A549 (cell line): ENCODE results near the gene FOXC2. TPM values are rescaled to one million over a fixed set of nuclear protein-coding genes. Genes with fewer than 3 reads are reported as not detected.

Experiments used
- ATAC-seq, 2 experiments: fragments of 200-7000 bp in 1 of 2; fragments of >200 bp in 1 of 2; cut with Nextera tagmentation in 1 of 2; cut with Tn5 transposase in 1 of 2; 3 replicates each; pipeline versions ENCODE4 v1.8.0 to v1.9.1; 2018 to 2020; ENCODE audit warnings: mild to moderate bottlenecking in 1 of 2, moderate library complexity in 1 of 2
- CTCF ChIA-PET: fragments of 300-600 bp; sonication (Branson Sonifier 250); formaldehyde crosslinking; extraction: SDS; loops from one replicate; lab custom pipeline; 2021; ENCODE audit warnings: antibody characterized with exemption, inconsistent platforms; lab: Yijun Ruan, JAX
- POLR2A ChIA-PET: fragments of 350-600 bp; formaldehyde crosslinking; extraction: SDS; loops from one replicate; lab custom pipeline; 2021; ENCODE audit warnings: antibody characterized with exemption, inconsistent platforms; lab: Yijun Ruan, JAX
- DNase-seq, 2 experiments: peaks; one replicate each; pipeline versions ENCODE4 v3.0.0 to v3.0.0-alpha.2; 2011 to 2016; ENCODE audit warnings: low read depth in 1 of 2, low spot score in 1 of 2
- FAIRE-seq: peaks from 2 replicates; lab custom pipeline; 2011; peaks lifted over from hg19 to GRCh38; lab: Jason Lieb, UNC
- H3K27ac ChIP-seq, 2 experiments: fragments of >200 bp; sonication (Bioruptor Twin); formaldehyde crosslinking; 3 replicates each; pipeline ENCODE4 v1.5.1; 2016 to 2017
- H3K4me1 ChIP-seq: fragments of >200 bp; sonication (Bioruptor Twin); formaldehyde crosslinking; 3 replicates; pipeline ENCODE4 v1.6.1; 2016
- H3K4me2 ChIP-seq: fragments of >200 bp; sonication (Bioruptor Twin); formaldehyde crosslinking; 3 replicates; pipeline ENCODE4 v1.6.1; 2016
- H3K4me3 ChIP-seq: fragments of >200 bp; sonication (Bioruptor Twin); formaldehyde crosslinking; 3 replicates; pipeline ENCODE4 v1.5.1; 2016
- H3K9me3 ChIP-seq: fragments of >200 bp; sonication (Bioruptor Twin); formaldehyde crosslinking; 3 replicates; pipeline ENCODE4 v1.6.1; 2016
- ATOH8 ChIP-seq: fragments of 250-450 bp; sonication (Bioruptor Pico); IDR thresholded peaks from 2 replicates; pipeline ENCODE4 v1.5.0; 2020; ENCODE audit warnings: low read depth, mild to moderate bottlenecking, moderate library complexity
- BHLHE40 ChIP-seq: IDR thresholded peaks from 2 replicates; pipeline ENCODE4 v1.6.1; 2012; ENCODE audit warnings: low read depth, low read length, inconsistent platforms
- CBX2 ChIP-seq: fragments of 200-600 bp; sonication (generic); IDR thresholded peaks from 2 replicates; pipeline ENCODE4 v1.6.1; 2016; ENCODE audit warnings: low read depth, mild to moderate bottlenecking, borderline replicate concordance
- CBX8 ChIP-seq: fragments of 200-600 bp; sonication (generic); IDR thresholded peaks from 2 replicates; pipeline ENCODE4 v1.6.1; 2016
- CHD4 ChIP-seq: fragments of 200-600 bp; sonication (generic); IDR thresholded peaks from 2 replicates; pipeline ENCODE4 v1.6.1; 2016; ENCODE audit warnings: antibody characterized with exemption, mild to moderate bottlenecking, borderline replicate concordance
- EHMT2 ChIP-seq: fragments of 200-600 bp; sonication (generic); IDR thresholded peaks from 2 replicates; pipeline ENCODE4 v1.6.1; 2016; ENCODE audit warnings: antibody characterized with exemption, low read depth, mild to moderate bottlenecking, moderate library complexity
- ELK1 ChIP-seq: fragments of 150-350 bp; IDR thresholded peaks from 2 replicates; pipeline ENCODE4 v1.6.1; 2014; ENCODE audit warnings: low read depth, mild to moderate bottlenecking, low read length
- ESRRA ChIP-seq: fragments of 150-350 bp; IDR thresholded peaks from 2 replicates; pipeline ENCODE4 v1.6.1; 2014; ENCODE audit warnings: mild to moderate bottlenecking, low read length, borderline replicate concordance
- FOSL2 ChIP-seq, 2 experiments: fragments of 450-650 bp in 1 of 2; fragments of >200 bp in 1 of 2; sonication (Bioruptor Twin) in 1 of 2; formaldehyde crosslinking; IDR thresholded peaks; 2 replicates each; pipeline versions ENCODE4 v1.5.0 to v1.6.1; 2016 to 2020; ENCODE audit warnings: mild to moderate bottlenecking in 1 of 2, moderate library complexity in 1 of 2
- HMGXB4 ChIP-seq: fragments of 250-450 bp; sonication (Bioruptor Pico); IDR thresholded peaks from 2 replicates; pipeline ENCODE4 v1.5.0; 2021; ENCODE audit warnings: mild to moderate bottlenecking, moderate library complexity, borderline replicate concordance
- HOXB13 ChIP-seq: fragments of 250-450 bp; sonication (Bioruptor Pico); IDR thresholded peaks from 2 replicates; pipeline ENCODE4 v1.5.0; 2020; ENCODE audit warnings: low read depth, mild to moderate bottlenecking, moderate library complexity
- JUN ChIP-seq, 2 experiments: fragments of >200 bp; sonication (Bioruptor Twin); formaldehyde crosslinking; IDR thresholded peaks; 2 replicates in 1 of 2; 3 replicates in 1 of 2; pipeline ENCODE4 v1.6.1; 2016 to 2017
- KDM1A ChIP-seq: fragments of 200-600 bp; sonication (generic); IDR thresholded peaks from 2 replicates; pipeline ENCODE4 v1.6.1; 2016; ENCODE audit warnings: low read depth, mild to moderate bottlenecking
- KDM5A ChIP-seq: fragments of 200-600 bp; sonication (generic); IDR thresholded peaks from 2 replicates; pipeline ENCODE4 v1.6.1; 2016; ENCODE audit warnings: antibody characterized with exemption, mild to moderate bottlenecking
- MAX ChIP-seq: IDR thresholded peaks from 2 replicates; pipeline ENCODE4 v1.6.1; 2012
- MAZ ChIP-seq: fragments of 150-350 bp; IDR thresholded peaks from 2 replicates; pipeline ENCODE4 v1.6.1; 2014; ENCODE audit warnings: antibody characterized with exemption, low read depth, low read length, borderline replicate concordance
- MYC ChIP-seq: IDR thresholded peaks from 2 replicates; pipeline ENCODE4 v1.6.1; 2012; ENCODE audit warnings: mild to moderate bottlenecking, inconsistent platforms, low read length, improper control_type of control experiment, borderline replicate concordance
- NFE2L2 ChIP-seq: fragments of 150-350 bp; conservative IDR thresholded peaks from 2 replicates; pipeline ENCODE4 v1.6.1; 2014; ENCODE audit warnings: low read length
- NPAS2 ChIP-seq: fragments of 250-450 bp; sonication (Bioruptor Pico); IDR thresholded peaks from 2 replicates; pipeline ENCODE4 v1.8.0; 2022; ENCODE audit warnings: mild to moderate bottlenecking, moderate library complexity, borderline replicate concordance
- PHF8 ChIP-seq: fragments of 200-600 bp; sonication (generic); IDR thresholded peaks from 2 replicates; pipeline ENCODE4 v1.6.1; 2016; ENCODE audit warnings: low read depth, mild to moderate bottlenecking, antibody characterized with exemption, moderate library complexity, borderline replicate concordance
- POLR2A ChIP-seq: IDR thresholded peaks from 2 replicates; pipeline ENCODE4 v1.6.1; 2012; ENCODE audit warnings: mild to moderate bottlenecking, low read length
- RAD21 ChIP-seq, 2 experiments: fragments of >200 bp in 1 of 2; sonication (Bioruptor Twin) in 1 of 2; formaldehyde crosslinking in 1 of 2; IDR thresholded peaks in 1 of 2; conservative IDR thresholded peaks in 1 of 2; 2 replicates in 1 of 2; 3 replicates in 1 of 2; pipeline ENCODE4 v1.6.1; 2012 to 2018; ENCODE audit warnings: inconsistent platforms in 1 of 2
- RCOR1 ChIP-seq: fragments of 150-350 bp; IDR thresholded peaks from 2 replicates; pipeline ENCODE4 v1.6.1; 2014; ENCODE audit warnings: antibody characterized with exemption, low read length, low read depth
- RFX5 ChIP-seq: fragments of 450-650 bp; IDR thresholded peaks from 2 replicates; pipeline ENCODE4 v1.7.1; 2014; ENCODE audit warnings: antibody characterized with exemption, mild to moderate bottlenecking, moderate library complexity
- RNF2 ChIP-seq: fragments of 200-600 bp; sonication (generic); IDR thresholded peaks from 2 replicates; pipeline ENCODE4 v1.6.1; 2016; ENCODE audit warnings: low read depth, mild to moderate bottlenecking, antibody characterized with exemption, moderate library complexity, borderline replicate concordance
- SMC3 ChIP-seq: fragments of >200 bp; sonication (Bioruptor Twin); formaldehyde crosslinking; IDR thresholded peaks from 3 replicates; pipeline ENCODE4 v1.6.1; 2018; ENCODE audit warnings: inconsistent platforms
- TFCP2L1 ChIP-seq: fragments of 250-450 bp; sonication (Bioruptor Pico); IDR thresholded peaks from 2 replicates; pipeline ENCODE4 v1.5.0; 2021; ENCODE audit warnings: mild to moderate bottlenecking
- ZNF302 ChIP-seq: fragments of 250-450 bp; sonication (Bioruptor Pico); IDR thresholded peaks from 2 replicates; pipeline ENCODE4 v1.9.0; 2021; ENCODE audit warnings: inconsistent platforms, mild to moderate bottlenecking, moderate library complexity
- WGBS: methylation state at CpG from one replicate; pipeline ENCODE4 v1.1.6; 2017; ENCODE audit errors: missing lambda C conversion rate; 5-methylcytosine and 5-hydroxymethylcytosine counted together
- polyA plus RNA-seq, 4 experiments: library from polyadenylated mRNA; depleted of rRNA in 3 of 4; stranded (reverse); fragments of >200 nt; fragmentation: RNase III in 1 of 4; extraction: RNeasy Plus Mini Kit Qiagen cat#74134 plus additional on column Dnase treatment in 1 of 4; gene quantifications; 2 replicates in 3 of 4; 3 replicates in 1 of 4; pipeline ENCODE4 v1.2.3, GENCODE V29; 2011 to 2017

Gene FOXC2
- polyA plus RNA-seq, 2 of the 4 experiments (the other 2 are of a cell fraction) = 0.06 to 0.28 TPM

GRCh38 chr16:86558355-86559193 lies 8.1 kb upstream of the FOXC2 start:
- ChIA-PET CTCF (interaction anchor here (0.5 to 9.3 kb wide), 7 partner anchors 223 to 721 kb away, joined by 3 to 170 read pairs (median 4); no protein-coding TSS in a partner anchor), POLR2A (no interaction called here)
- no peak overlapping the region for H3K27ac ChIP-seq
- FAIRE-seq (no peak), DNase-seq (no peak), ATAC-seq (no peak)
- no peak overlapping the region for H3K4me3 ChIP-seq
- no peaks in the 10 kb centered on the region for H3K9me3 ChIP-seq
- no peak overlapping the region for H3K4me2 ChIP-seq
- TF ChIP-seq CHD4 = no peak
- TF ChIP-seq ZNF302 = no peak
- no peak for TF ChIP-seq POLR2A
- TF ChIP-seq BHLHE40 = no peak
- TF ChIP-seq NFE2L2 = no peak
- TF ChIP-seq HOXB13 = no peak
- no peak for TF ChIP-seq SMC3
- no peak for TF ChIP-seq RNF2
- no peak for TF ChIP-seq FOSL2 (IDR thresholded peaks at IDR 0.05)
- TF ChIP-seq FOSL2 (CRISPR knock-in tag; IDR thresholded peaks at IDR 0.05) = no peak
- TF ChIP-seq NPAS2 = no peak
- no peak for TF ChIP-seq HMGXB4 (CRISPR knock-in tag)
- TF ChIP-seq KDM1A = no peak
- TF ChIP-seq MAZ = no peak
- no peak for TF ChIP-seq JUN (IDR thresholded peaks at IDR 0.05)
- no peak for TF ChIP-seq TFCP2L1
- TF ChIP-seq MYC = no peak
- no peak for TF ChIP-seq EHMT2
- TF ChIP-seq ATOH8 (CRISPR knock-in tag) = no peak
- no peak for TF ChIP-seq MAX
- TF ChIP-seq KDM5A = no peak
- H3K4me1 ChIP-seq = peaks cover 9% of the 10 kb centered on the region; the same call in 1 of the 3 replicates
- WGBS = 68% methylated on average over 28 of the region's 28 CpGs

GRCh38 chr16:86559802-86560305 lies 6.8 kb upstream of the FOXC2 start:
- no peak for FAIRE-seq
- 72% methylated on average over 6 of the region's 9 CpGs for WGBS
- POLR2A ChIA-PET = no interaction called here

More at GRCh38 chr16:86559802-86560305, 6.8 kb upstream of the FOXC2 start:
- Histone ChIP-seq H3K4me3 (no peak overlapping the region), H3K4me1 (peaks cover 13% of the 10 kb centered on the region; the same call in 1 of the 3 replicates), H3K27ac (no peak overlapping the region), H3K4me2 (no peak overlapping the region), H3K9me3 (no peaks in the 10 kb centered on the region)
- no peak for ATAC-seq
- TF ChIP-seq ESRRA (no peak), RFX5 (no peak), RCOR1 (no peak), CBX8 (no peak), ELK1 (no peak), CBX2 (no peak), PHF8 (no peak), RAD21 (conservative IDR thresholded peaks at IDR 0.05 in 1 of 2, IDR thresholded peaks at IDR 0.05 in 1 of 2) (no peak)
- CTCF ChIA-PET = interaction anchor here (0.6 to 9.3 kb wide), 5 partner anchors 16 to 719 kb away, joined by 3 to 170 read pairs (median 3); no protein-coding TSS in a partner anchor
- DNase-seq = no peak
